SK-N-SH (cell line): ENCODE data around the gene TGFA. TPM values are rescaled to one million over a fixed set of nuclear protein-coding genes. Genes with fewer than 3 reads are reported as not detected.

ENCODE experiments used
- CTCF ChIA-PET: fragments of 300-600, 350-600 bp; formaldehyde crosslinking; extraction: SDS; loops from one replicate; lab custom pipeline; 2021; lab: Yijun Ruan, JAX
- POLR2A ChIA-PET: fragments of 350-600 bp; sonication (Branson Sonifier 250); formaldehyde crosslinking; extraction: SDS; loops from one replicate; lab custom pipeline; 2020; ENCODE audit warnings: antibody characterized with exemption, inconsistent platforms; lab: Yijun Ruan, JAX
- DNase-seq: peaks from one replicate; pipeline ENCODE4 v3.0.0; 2012
- H2AFZ ChIP-seq: fragments of 200-600 bp; sonication (generic); 2 replicates; pipeline ENCODE4 v1.8.1; 2016; ENCODE audit warnings: antibody characterized with exemption, mild to moderate bottlenecking, low read depth
- H3F3A ChIP-seq: fragments of 200-600 bp; sonication (generic); replicated peaks from 2 replicates; pipeline ENCODE3; 2016; ENCODE audit warnings: antibody characterized with exemption, mild to moderate bottlenecking; ENCODE audit not compliant: insufficient read depth
- H3K27ac ChIP-seq, 2 experiments: fragments of 200-500 bp in 1 of 2; fragments of 200-600 bp in 1 of 2; sonication (Bioruptor generic) in 1 of 2; sonication (generic), shearing (Covaris generic) in 1 of 2; 2 replicates each; pipeline versions ENCODE4 v1.5.1 to v1.6.1; 2014 to 2016; ENCODE audit warnings: low read depth in 2 of 2, inconsistent platforms in 1 of 2, low read length in 1 of 2, mild to moderate bottlenecking in 1 of 2, mixed read lengths in 1 of 2
- H3K27me3 ChIP-seq: fragments of 200-600 bp; sonication (generic), shearing (Covaris generic); 2 replicates; pipeline ENCODE4 v1.6.1; 2016; ENCODE audit warnings: mixed run types; ENCODE audit not compliant: insufficient read depth
- H3K36me3 ChIP-seq, 2 experiments: fragments of 200-500 bp in 1 of 2; fragments of 200-600 bp in 1 of 2; sonication (Bioruptor generic) in 1 of 2; sonication (generic) in 1 of 2; replicated peaks in 1 of 2; 2 replicates each; pipeline versions ENCODE3 to v1.5.1; 2014 to 2016; ENCODE audit warnings: low read length in 1 of 2, mild to moderate bottlenecking in 1 of 2; ENCODE audit not compliant: insufficient read depth in 2 of 2, control insufficient read depth in 1 of 2
- H3K4me1 ChIP-seq, 2 experiments: fragments of 200-500 bp in 1 of 2; fragments of 200-600 bp in 1 of 2; sonication (Bioruptor generic) in 1 of 2; sonication (generic), shearing (Covaris generic) in 1 of 2; 2 replicates each; pipeline versions ENCODE4 v1.5.1 to v1.6.1; 2014 to 2016; ENCODE audit warnings: low read depth in 1 of 2, low read length in 1 of 2, mixed run types in 1 of 2; ENCODE audit not compliant: insufficient read depth in 2 of 2, control insufficient read depth in 1 of 2
- H3K4me2 ChIP-seq: fragments of 200-600 bp; sonication (generic), shearing (Covaris generic); 2 replicates; pipeline ENCODE4 v1.6.1; 2017; ENCODE audit warnings: mixed run types
- H3K4me3 ChIP-seq, 2 experiments: fragments of 200-500 bp in 1 of 2; fragments of 200-600 bp in 1 of 2; sonication (Bioruptor generic) in 1 of 2; sonication (generic), shearing (Covaris generic) in 1 of 2; 2 replicates each; pipeline versions ENCODE4 v1.5.1 to v1.8.1; 2014 to 2016; ENCODE audit warnings: low read depth in 2 of 2, inconsistent platforms in 1 of 2, low read length in 1 of 2, mild to moderate bottlenecking in 1 of 2, mixed read lengths in 1 of 2, moderate library complexity in 1 of 2
- H3K79me2 ChIP-seq: fragments of 200-600 bp; sonication (generic); 2 replicates; pipeline ENCODE4 v1.8.1; 2017; ENCODE audit warnings: mild to moderate bottlenecking; ENCODE audit not compliant: insufficient read depth
- H3K9ac ChIP-seq: fragments of 200-600 bp; sonication (generic); 2 replicates; pipeline ENCODE4 v1.6.1; 2017; ENCODE audit warnings: mixed run types
- H3K9me2 ChIP-seq: fragments of 200-600 bp; sonication (generic); 2 replicates; pipeline ENCODE4 v1.6.1; 2017; ENCODE audit warnings: mixed run types
- H3K9me3 ChIP-seq: fragments of 200-600 bp; sonication (generic); 2 replicates; pipeline ENCODE4 v1.6.1; 2017; ENCODE audit warnings: mixed run types, mild to moderate bottlenecking, moderate library complexity
- H4K20me1 ChIP-seq: fragments of 200-600 bp; sonication (generic); 2 replicates; pipeline ENCODE4 v1.6.1; 2017; ENCODE audit warnings: mild to moderate bottlenecking, mixed run types; ENCODE audit not compliant: insufficient read depth
- EP300 ChIP-seq, 2 experiments: IDR thresholded peaks; 2 replicates each; pipeline versions ENCODE4 v1.4.0 to v1.6.1; 2012; ENCODE audit warnings: borderline replicate concordance in 1 of 2, low read depth in 1 of 2, low read length in 1 of 2
- EZH2phosphoT487 ChIP-seq: fragments of 200-600 bp; sonication (generic); IDR thresholded peaks from 2 replicates; pipeline ENCODE4 v1.6.1; 2017; ENCODE audit warnings: low read depth, mixed run types, mild to moderate bottlenecking, antibody characterized with exemption, moderate library complexity, borderline replicate concordance
- GATA2 ChIP-seq: sonication (generic); formaldehyde crosslinking; IDR thresholded peaks from 2 replicates; pipeline ENCODE4 v1.5.0; 2020; ENCODE audit warnings: mild to moderate bottlenecking, missing genetic modification reagents
- PBX3 ChIP-seq: IDR thresholded peaks from 2 replicates; pipeline ENCODE4; 2012
- RCOR1 ChIP-seq: fragments of 150-350 bp; IDR thresholded peaks from 2 replicates; pipeline ENCODE4 v1.6.1; 2017; ENCODE audit warnings: antibody characterized with exemption, low read length
- USF2 ChIP-seq: fragments of 150-350 bp; IDR thresholded peaks from 2 replicates; pipeline ENCODE4 v1.6.1; 2017; ENCODE audit warnings: antibody characterized with exemption, low read length, low read depth, borderline replicate concordance
- WGBS: methylation state at CpG from one replicate; pipeline ENCODE4 v1.1.6; 2017; ENCODE audit warnings: low lambda C conversion rate; 5-methylcytosine and 5-hydroxymethylcytosine counted together
- polyA plus RNA-seq, 3 experiments: library from polyadenylated mRNA; depleted of rRNA; stranded (reverse); fragments of >200 nt; gene quantifications; 2 replicates each; pipeline ENCODE4 v1.2.3, GENCODE V29; 2012
- TF ChIP-seq, protein P1 (sequence below): fragments of 200-600 bp; sonication (generic); IDR thresholded peaks from 2 replicates; pipeline ENCODE4 v1.6.1; 2017; ENCODE audit warnings: antibody characterized with exemption, mild to moderate bottlenecking, moderate library complexity

The TGFA gene
- polyA plus RNA-seq, 1 of the 3 experiments (the other 2 are of a cell fraction), result not detected

DNA sequence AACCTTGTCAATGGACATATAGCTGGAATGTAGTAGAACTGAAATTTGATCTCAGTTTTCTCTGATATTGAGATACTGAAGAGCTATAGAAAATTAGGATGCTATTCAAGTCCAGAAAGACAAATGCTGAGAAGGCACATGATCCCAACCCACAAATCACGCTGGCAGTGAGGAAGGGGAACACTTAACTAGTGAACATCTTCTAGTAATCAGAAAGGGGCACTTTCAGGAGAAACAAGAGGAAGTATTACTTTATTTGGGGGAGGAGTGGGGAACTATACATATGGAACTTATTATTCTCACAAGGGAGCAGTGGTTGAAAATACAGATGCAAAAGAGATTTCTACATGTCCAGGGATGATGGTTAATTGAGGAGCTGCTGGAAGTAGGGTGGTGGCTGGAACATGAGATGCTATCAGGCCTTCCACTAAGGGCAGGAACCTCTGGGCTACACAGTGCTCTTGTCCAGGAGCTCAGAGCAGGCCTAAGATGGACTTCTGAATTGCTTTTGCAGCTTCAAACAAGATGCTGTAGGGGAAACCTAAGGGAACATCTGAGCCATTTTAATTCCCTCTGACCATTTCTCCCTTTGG is 79.3 kb downstream of the TGFA start:
- TF ChIP-seq RCOR1, result 0 out of 2 replicates have a peak, but pooled peaks have one; percentile 29
- TF ChIP-seq, protein P1, sequence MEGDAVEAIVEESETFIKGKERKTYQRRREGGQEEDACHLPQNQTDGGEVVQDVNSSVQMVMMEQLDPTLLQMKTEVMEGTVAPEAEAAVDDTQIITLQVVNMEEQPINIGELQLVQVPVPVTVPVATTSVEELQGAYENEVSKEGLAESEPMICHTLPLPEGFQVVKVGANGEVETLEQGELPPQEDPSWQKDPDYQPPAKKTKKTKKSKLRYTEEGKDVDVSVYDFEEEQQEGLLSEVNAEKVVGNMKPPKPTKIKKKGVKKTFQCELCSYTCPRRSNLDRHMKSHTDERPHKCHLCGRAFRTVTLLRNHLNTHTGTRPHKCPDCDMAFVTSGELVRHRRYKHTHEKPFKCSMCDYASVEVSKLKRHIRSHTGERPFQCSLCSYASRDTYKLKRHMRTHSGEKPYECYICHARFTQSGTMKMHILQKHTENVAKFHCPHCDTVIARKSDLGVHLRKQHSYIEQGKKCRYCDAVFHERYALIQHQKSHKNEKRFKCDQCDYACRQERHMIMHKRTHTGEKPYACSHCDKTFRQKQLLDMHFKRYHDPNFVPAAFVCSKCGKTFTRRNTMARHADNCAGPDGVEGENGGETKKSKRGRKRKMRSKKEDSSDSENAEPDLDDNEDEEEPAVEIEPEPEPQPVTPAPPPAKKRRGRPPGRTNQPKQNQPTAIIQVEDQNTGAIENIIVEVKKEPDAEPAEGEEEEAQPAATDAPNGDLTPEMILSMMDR, result no peak
- no peak for TF ChIP-seq PBX3
- peak in 1 of 2 experiments; percentile 51; a peak in 1 of 4 replicates for TF ChIP-seq EP300 (IDR thresholded peaks at IDR 0.05; ENCODE audit: borderline replicate concordance in 1 of 2, low read depth in 1 of 2, low read length in 1 of 2)
- TF ChIP-seq GATA2, result peak; percentile 70
- no peak for TF ChIP-seq EZH2phosphoT487
- WGBS, result 3% methylated on average over 1 of the region's 1 CpG
- CTCF ChIA-PET, result interaction anchor here (1.1 kb wide), 1 partner anchor 13 kb away, joined by 3 read pairs; no protein-coding TSS in a partner anchor

DNA sequence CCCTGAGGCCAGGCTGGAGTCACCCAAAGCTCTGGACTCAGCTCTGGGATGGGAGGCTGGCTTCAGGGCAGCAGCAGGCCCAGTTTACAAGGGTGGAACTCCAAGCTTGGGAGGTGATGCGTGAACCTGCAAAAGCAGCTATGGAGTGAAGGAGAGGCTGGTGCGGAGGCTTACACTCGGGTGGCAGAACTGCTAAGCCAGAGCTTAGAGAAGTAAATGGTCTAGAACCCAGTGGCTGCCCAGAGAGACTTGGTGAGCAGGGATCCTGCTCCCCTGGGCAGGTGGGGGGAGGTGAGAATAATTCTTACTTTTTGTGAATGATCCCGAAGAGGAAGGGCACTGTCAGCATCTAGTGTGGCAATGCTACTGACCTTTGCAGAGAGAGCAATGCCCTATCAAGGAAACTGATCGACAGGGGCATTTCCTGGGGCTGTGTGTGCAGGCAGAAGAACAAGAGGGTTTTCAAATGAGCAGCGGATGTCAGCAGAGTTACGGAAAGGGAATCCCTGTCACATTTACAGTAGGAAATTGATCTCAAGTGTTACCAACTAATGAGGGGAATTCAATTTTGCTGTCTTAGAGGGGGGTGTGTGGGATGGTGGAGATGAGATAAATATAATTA is 80.4 kb downstream of the TGFA start:
- Histone ChIP-seq H3K4me1 (peaks cover 0 to 16% of the 10 kb centered on the region in 2 experiments; a peak in 2 of 4 replicates), H4K20me1 (no peaks in the 10 kb centered on the region), H3F3A (no peaks in the 10 kb centered on the region), H3K4me2 (no peak overlapping the region), H3K27me3 (no peaks in the 10 kb centered on the region; the same call in 1 of the 2 replicates), H3K9me2 (no peaks in the 10 kb centered on the region), H3K27ac (no peak overlapping the region), H3K9ac (no peak overlapping the region), H3K9me3 (no peaks in the 10 kb centered on the region), H3K79me2 (no peaks in the 10 kb centered on the region), H2AFZ (no peak overlapping the region), H3K4me3 (no peak overlapping the region), H3K36me3 (no peaks in the 10 kb centered on the region)
- TF ChIP-seq GATA2 (peak; percentile 18; the same call in 1 of the 2 replicates), USF2 (no peak)
- CTCF ChIA-PET, result no interaction called here
- POLR2A ChIA-PET, result no interaction called here
- no peak for DNase-seq
- WGBS, result 40% methylated on average over 7 of the region's 7 CpGs

More for the DNA sequence above, 79.3 kb downstream of the TGFA start:
- Histone ChIP-seq H3K79me2 (no peaks in the 10 kb centered on the region), H4K20me1 (no peaks in the 10 kb centered on the region), H3K9me3 (no peaks in the 10 kb centered on the region), H3F3A (no peaks in the 10 kb centered on the region), H3K27me3 (no peaks in the 10 kb centered on the region; the same call in 1 of the 2 replicates), H3K4me1 (peaks cover 0 to 16% of the 10 kb centered on the region in 2 experiments; a peak in 2 of 4 replicates), H3K27ac (no peak overlapping the region), H2AFZ (no peak overlapping the region), H3K9me2 (no peaks in the 10 kb centered on the region), H3K9ac (no peak overlapping the region), H3K4me3 (no peak overlapping the region), H3K4me2 (no peak overlapping the region), H3K36me3 (no peaks in the 10 kb centered on the region)
- POLR2A ChIA-PET, result no interaction called here
- peak; percentile 38 for DNase-seq
